ENCODE measurements around the gene UPF3A. TPM values are rescaled to one million over a fixed set of nuclear protein-coding genes. Genes with fewer than 3 reads are reported as not detected.
"Not testable (repeated sequence)": the region's sequence is repeated elsewhere in the genome, so short reads cannot be mapped to it uniquely, and the experiment has no call there.

Gene UPF3A
- total and polyA plus RNA-seq, 10 donors = 33.0 to 59.7 (median 49.1) TPM

- Histone ChIP-seq H3K27me3 (replicated peaks in 1 of 7) (no peaks in the 10 kb centered on the region), H3K27ac (no peak overlapping the region), H3K9me3 (no peaks in the 10 kb centered on the region), H3K4me3 (no peak overlapping the region), H3K36me3 (no peaks in the 10 kb centered on the region), H3K4me1 (peaks cover 0 to 29% (median 8%) of the 10 kb centered on the region in 6 donors)
- intact Hi-C loops (cut with DNase I; ENCODE audit: low total_unique reads) = no loop called here
- TF ChIP-seq POLR2AphosphoS5 (IDR thresholded peaks at IDR 0.05) (no peak), POLR2A (IDR thresholded peaks at IDR 0.05) (no peak), CTCF (IDR thresholded peaks at IDR 0.05 in 8 of 11, conservative IDR thresholded peaks at IDR 0.05 in 3 of 11) (no peak)
- no peak for DNase-seq
- whole genome bisulfite sequencing, 5 donors = 88 to 94% (median 93%) methylated on average over 5 of the region's 5 CpGs
These were observed 57.6 kb downstream of the UPF3A start for GRCh38 chr13:114338959-114339358.

DNA sequence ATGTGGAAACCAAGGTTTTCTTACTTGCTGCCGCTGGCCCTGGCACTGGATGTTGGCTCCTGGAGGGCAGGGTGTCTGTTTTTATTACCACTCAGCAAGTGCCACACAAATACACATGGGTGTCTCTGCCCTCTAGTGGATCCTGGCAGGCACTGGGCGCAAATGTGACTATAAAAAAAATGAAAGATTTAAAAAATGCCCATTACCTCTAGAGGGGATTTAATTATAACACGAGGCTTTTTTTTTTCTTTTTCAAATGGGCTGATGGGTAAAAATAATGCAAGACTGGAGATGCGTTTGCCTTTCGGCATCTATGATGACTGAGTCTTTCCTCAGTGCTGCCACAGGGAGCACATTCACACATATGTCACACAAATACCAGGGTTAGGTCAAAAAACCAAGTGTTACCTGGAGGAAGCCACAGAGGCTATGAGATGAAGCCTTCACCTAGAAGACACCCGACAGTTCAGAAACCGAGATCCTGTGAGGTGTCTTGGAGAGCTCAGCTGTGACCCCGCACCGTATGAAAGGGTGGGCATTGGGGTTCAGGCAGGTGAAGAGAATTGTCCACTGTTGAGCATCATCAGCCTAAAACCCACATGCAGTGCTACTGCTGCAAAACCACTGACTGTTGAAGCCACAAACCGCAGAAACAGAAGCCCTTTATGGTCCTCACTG, 58.6 kb downstream of the UPF3A start:
- H3K9me3 ChIP-seq = no peaks in the 10 kb centered on the region
- intact Hi-C loops (cut with DNase I; ENCODE audit: low total_unique reads) = no loop called here
- no peak overlapping the region for H3K27ac ChIP-seq
- no peaks in the 10 kb centered on the region for H3K27me3 ChIP-seq (replicated peaks in 1 of 7)
- H3K4me3 ChIP-seq = no peak overlapping the region
- DNase-seq = no peak
- no peak for TF ChIP-seq POLR2AphosphoS5 (IDR thresholded peaks at IDR 0.05)
- TF ChIP-seq CTCF (IDR thresholded peaks at IDR 0.05 in 8 of 11, conservative IDR thresholded peaks at IDR 0.05 in 3 of 11) = peak; percentile 22 to 73 (median 55)
- H3K36me3 ChIP-seq = no peaks in the 10 kb centered on the region
- WGBS, 5 donors = 39 to 47% (median 41%) methylated on average over 10 of the region's 10 CpGs
- peaks cover 0 to 20% (median 0%) of the 10 kb centered on the region in 6 donors for H3K4me1 ChIP-seq

DNA sequence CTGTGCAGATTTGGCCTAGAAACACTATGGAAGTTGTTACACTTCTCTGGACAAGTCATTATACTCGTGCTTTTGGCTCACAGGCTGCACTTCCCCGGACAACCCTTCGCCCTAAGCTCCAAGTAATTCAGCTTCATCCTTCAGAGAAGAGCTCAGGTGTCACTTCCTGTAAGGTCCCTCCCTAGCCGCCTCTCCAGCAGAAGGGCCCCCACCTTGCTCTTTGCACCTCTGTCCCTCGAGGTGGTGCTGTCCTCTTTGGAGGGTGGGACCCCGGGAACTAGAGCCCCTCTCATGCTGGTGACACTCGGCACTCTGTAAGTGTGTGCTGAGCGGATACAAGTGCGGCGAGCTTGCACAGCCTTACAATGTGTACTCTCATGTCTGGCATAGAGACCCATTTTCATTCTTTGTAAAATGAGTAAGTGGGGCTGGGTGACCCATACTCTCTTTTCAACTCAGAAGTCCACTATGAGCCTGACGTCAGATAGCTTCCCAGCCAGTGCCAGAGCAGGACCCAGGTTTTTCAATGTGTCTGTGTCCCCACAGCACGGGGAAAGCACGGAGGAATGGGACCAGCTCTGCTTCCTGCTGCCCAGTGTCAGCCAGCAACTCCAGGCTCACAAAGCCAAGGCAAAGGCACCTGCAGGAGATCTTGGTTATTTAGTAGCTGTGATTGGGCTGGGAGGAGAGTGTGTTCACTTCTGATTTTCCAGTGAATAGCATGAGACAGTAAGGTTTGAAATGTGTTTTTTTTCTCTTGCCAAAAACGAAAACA, 59.8 kb downstream of the UPF3A start:
- Histone ChIP-seq H3K27me3 (replicated peaks in 1 of 7) (peaks cover 0 to 3% (median 0%) of the 10 kb centered on the region in 7 donors), H3K9me3 (no peaks in the 10 kb centered on the region), H3K27ac (no peak overlapping the region), H3K4me1 (peaks cover 0 to 20% (median 0%) of the 10 kb centered on the region in 6 donors), H3K4me3 (no peak overlapping the region), H3K36me3 (no peaks in the 10 kb centered on the region)
- intact Hi-C loops (cut with DNase I; ENCODE audit: low total_unique reads) = no loop called here
- no peak for DNase-seq
- 72 to 82% (median 74%) methylated on average over 14 of the region's 14 CpGs for WGBS, 5 donors
- TF ChIP-seq POLR2A (IDR thresholded peaks at IDR 0.05) (no peak), POLR2AphosphoS5 (IDR thresholded peaks at IDR 0.05) (no peak), CTCF (IDR thresholded peaks at IDR 0.05 in 8 of 11, conservative IDR thresholded peaks at IDR 0.05 in 3 of 11) (no peak)

GRCh38 chr13:114347256-114347655, 65.9 kb downstream of the UPF3A start:
- H3K4me3 ChIP-seq; intact Hi-C loops (cut with DNase I; ENCODE audit: low total_unique reads); H3K27ac ChIP-seq; H3K9me3 ChIP-seq; H3K4me1 ChIP-seq; DNase-seq; H3K36me3 ChIP-seq: not testable (repeated sequence)
- H3K27me3 ChIP-seq (replicated peaks in 1 of 7) = peaks cover 0 to 44% (median 7%) of the 10 kb centered on the region in 7 donors
- 56 to 76% (median 70%) methylated on average over 2 to 3 of the region's 3 CpGs for WGBS, 5 donors
